Activated CD4-positive, CD25-positive, alpha-beta regulatory T cell (primary cell): ENCODE data around the gene GTF2H1.
A peak's percentile ranks its signal among the peaks of the same experiment; 100 is the strongest.

Source experiments
- DNase-seq, 4 experiments: peaks; one replicate each; lab custom pipeline; 2025; lab: John Stamatoyannopoulos, UW

Gene GTF2H1

DNA sequence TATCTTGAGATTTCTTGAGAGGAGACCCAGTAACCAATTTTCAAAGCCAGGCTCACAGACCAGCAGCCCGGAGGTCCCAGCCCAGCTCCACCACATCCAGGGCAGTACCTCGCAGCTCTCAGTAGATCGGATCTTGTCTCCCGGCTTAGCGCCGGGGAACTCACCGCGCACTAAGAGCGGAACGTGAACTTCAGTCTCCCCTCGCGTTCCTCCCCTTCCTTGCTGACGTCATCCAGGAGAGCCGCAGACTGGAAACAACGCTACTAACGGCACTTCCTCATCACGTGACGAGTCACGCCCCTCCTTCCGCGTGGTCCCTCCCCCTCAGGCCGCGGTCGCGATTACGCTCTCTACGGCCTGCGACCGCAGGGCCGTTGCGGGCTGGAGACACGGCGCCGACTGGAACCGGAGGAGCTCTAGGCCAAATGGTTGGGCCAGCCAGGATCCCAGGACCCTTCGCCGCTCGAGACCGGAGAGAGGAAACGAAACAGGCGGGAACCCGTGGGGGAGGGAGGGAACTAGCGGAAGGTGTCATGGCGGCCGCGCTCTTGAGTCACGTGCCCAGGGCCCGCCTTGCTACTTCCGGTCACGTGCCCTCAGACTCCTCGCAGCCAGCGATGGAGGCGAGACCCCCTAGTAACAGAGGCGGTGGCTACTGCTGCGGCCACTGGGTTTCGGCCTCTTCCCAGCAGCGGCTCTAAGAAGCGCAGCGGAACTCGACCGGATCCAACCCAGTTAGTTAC is at the start of gene GTF2H1, which contains the start of gene HPS5:
TSS of gene GTF2H1 (plus strand) at position 599 of the 743 bp plus-strand sequence. CDS start 10,508 bp downstream, outside the sequence.
TSS of gene HPS5 (minus strand) at position 172 of the 743 bp plus-strand sequence. CDS start 4,282 bp downstream, outside the sequence.
- DNase-seq, result peak; percentile 84 to 91 (median 88)

GRCh38 chr11:18277565-18278271 is 44.6 kb upstream of the GTF2H1 start:
- no peak for DNase-seq

- DNase-seq, result no peak
These were observed 41.8 kb upstream of the GTF2H1 start for GRCh38 chr11:18280438-18281045.

DNA sequence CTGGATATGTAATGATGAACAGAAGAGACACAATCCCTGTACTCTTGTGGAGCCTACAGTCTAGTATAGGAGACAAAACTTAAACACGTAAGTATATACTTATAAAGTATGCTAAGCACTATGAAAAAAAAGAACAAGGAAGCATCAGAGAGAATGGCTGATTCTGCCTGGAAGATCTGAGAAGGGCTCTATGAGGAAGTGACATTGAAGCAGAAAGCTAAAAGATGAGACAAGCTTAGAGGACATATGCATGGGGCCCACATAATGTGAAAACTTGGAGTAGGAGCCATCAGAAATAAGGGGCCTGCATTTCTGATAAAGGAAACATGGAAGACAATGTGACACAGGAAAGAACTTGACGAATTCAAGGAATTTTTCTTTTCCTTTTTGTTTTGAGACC is 39.7 kb upstream of the GTF2H1 start:
- no peak for DNase-seq

DNA sequence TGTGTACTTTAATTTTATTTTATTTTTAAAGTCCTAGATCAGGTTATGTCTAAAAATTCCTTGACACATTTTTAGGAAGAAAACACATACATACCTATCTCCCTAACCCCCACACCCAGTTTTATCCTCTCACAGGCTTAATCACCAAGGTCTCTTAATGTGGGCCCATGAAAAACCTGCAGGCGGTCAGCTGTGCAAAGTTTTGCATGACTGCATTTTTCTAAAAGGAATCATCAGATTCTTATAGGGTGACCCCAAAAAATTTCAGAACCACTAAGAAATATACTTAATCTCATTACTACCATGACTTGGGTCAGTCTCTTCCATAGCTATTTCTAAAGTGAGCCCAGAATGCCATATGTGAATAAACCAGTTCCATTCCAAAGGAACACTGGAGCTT is 36.5 kb upstream of the GTF2H1 start:
- DNase-seq, result no peak

GRCh38 chr11:18288911-18289310 is 33.5 kb upstream of the GTF2H1 start:
- no peak for DNase-seq

GRCh38 chr11:18294862-18295261 is 27.5 kb upstream of the GTF2H1 start:
- DNase-seq, result no peak

DNA sequence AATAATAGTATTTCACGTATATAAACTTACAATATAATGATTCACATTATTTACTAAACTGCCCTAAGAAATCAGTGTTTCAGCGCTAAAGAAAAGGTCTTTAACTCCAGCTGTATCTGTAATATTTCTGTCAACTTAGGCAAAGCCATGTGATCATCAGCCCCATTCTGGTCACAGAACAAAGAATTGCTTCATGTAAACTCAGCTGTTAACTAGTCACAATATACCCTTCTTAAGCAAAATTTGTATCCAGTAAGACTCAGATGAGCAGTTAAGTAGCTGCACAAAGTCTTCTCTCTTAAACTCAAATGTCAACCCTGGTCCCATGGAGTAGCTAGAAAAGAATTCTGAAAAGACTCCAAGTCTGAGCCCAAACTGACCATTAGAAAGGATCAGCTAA is 27.1 kb upstream of the GTF2H1 start:
- no peak for DNase-seq

DNA sequence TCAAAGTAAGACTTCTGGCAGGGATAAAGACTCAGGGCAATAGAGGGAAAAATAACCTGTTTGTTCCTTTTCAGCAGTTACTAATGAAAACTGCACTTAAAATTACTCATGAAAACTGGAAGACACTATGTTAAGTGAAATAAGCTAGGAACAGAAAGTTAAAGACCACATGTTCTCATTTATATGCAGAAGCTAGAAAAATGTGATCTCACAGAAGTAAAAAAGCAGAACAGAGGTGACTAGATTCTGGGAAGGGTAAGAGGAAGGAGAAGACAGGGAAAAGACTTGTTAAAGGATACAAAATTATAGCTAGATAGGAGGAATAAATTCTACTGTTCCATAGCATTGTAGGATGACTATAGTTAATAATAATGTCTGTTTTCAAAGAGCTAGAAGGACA is 22.6 kb upstream of the GTF2H1 start:
- no peak for DNase-seq

GRCh38 chr11:18304745-18305144 is 17.6 kb upstream of the GTF2H1 start:
- no peak for DNase-seq

DNA sequence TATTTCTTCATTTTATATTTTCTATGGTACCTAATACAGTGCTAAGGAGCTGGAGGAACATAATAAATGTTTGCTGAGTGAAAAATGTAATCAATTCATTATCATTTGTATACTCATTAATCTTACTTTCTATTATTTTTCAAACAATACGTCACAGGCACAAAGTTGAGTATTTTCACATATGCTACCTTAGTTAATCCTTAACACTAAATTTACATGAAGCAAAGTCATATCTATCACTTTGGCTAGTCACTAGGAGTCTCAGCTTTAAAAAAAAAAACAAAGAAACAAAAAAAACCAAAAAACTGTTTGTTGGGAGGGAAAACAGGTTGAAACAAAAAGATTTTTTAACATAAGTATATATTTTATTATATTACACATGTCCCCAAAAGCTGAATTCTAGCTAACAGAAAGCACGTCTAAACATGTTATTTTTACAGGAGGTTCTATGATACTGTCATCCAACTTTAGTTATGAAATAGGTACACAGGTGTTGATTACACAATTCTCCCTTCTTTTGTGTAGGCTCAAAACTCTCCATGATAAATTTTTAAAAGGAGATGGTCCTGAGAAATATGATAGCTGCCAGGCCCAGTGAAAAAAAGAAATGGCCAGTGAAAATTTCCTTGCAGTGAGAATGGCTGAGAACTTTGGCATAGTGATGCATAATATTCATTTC is 14.8 kb upstream of the GTF2H1 start:
- DNase-seq, result no peak

- DNase-seq, result no peak
These were observed 14.1 kb upstream of the GTF2H1 start for GRCh38 chr11:18308242-18308641.

GRCh38 chr11:18309691-18310090 is 12.7 kb upstream of the GTF2H1 start:
- DNase-seq, result no peak

DNA sequence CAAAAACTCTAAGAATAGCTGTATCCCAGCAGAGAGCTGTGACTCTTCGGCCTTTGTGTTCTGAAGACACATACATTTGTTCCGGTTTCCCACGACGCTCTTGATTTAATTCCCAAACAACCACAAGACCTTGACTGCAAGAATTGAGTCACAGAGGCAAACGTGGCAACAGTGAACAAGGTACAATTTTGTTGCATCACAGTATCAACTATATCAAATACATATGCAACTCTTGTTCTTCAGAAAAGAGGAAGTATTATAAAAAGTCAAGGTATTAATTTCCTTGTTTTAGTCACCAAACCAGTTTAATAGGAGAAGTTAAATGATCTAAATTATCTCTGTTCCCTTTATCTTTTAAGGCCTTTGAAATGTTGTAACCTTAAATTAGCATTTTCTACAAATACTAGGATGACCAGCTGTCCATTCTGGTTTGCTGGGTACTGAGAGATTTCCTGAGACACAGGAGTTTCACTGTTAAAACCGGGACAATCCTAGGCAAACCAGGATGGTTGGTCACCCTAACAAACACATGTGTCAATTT is 11.5 kb upstream of the GTF2H1 start:
- no peak for DNase-seq

GRCh38 chr11:18312012-18312411 is 10.4 kb upstream of the GTF2H1 start:
- no peak for DNase-seq

- no peak for DNase-seq
These were observed 9.5 kb upstream of the GTF2H1 start for GRCh38 chr11:18312663-18313420.

- DNase-seq, result no peak
These were observed 8.2 kb upstream of the GTF2H1 start for GRCh38 chr11:18313965-18314763.

DNA sequence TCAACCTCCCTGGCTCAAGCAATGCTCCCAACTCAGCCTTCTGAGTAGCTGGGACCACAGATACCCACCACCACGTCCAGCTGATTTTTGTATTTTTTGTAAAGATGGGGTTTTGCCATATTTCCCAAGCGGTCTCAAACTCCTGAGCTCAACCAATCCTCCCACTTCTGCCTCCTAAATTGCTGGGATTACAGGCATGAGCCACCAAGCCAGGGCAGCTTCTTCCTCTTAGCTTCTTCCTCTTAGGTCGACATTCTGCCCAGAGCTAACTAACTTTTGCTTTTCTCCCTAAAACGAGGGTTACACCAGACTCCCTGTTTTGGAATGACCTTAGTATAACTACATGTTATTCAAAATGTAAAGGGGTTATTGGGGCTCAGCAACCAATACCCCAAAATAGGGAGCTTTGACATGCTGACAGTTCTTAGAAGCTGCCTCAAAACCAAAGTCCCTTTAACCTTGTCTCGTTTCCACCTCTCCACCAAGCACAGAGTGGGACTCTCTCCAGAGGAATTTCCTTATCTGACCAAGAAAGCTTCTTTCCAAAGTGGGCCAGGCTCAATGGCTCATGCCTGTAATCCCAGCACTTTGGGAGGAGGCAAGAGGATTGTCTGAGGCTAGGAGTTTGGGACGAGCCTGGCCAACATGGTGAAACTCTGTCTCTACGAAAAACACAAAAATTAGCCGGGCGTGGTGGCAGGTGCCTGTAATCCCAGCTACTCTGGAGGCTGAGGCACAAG is 7.4 kb upstream of the GTF2H1 start:
- no peak for DNase-seq

DNA sequence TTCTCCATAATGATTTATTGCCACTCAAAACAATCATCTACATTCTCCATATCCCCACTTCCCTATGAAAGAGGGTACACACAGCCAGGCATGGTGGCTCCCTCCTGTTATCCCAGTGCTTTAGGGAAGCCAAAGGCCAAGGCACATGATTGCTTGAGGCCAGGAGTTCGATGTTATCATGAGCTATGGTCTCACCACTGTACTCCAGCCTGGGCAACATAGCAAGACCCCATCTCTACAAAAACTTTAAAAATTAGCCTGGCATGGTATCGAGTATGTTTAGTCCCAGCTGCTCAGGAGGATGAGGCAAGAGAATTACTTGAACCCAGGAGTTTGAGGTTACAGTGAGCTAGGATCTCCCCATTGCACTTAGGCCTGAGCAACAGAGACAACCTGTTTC is 6.5 kb upstream of the GTF2H1 start:
- no peak for DNase-seq

- DNase-seq, result no peak
These were observed 4.8 kb upstream of the GTF2H1 start for GRCh38 chr11:18317551-18317950.
